Omental fat pad (tissue), 4 donors: ENCODE data around the gene PSG3. TPM values are rescaled to one million over a fixed set of nuclear protein-coding genes. Genes with fewer than 3 reads are reported as not detected.

Source experiments
- total RNA-seq, 4 donors: library from RNA; depleted of rRNA; stranded (reverse); fragments of >200 nt; gene quantifications; one replicate each; pipeline ENCODE4 v1.1.0, GENCODE V29; 2016

PSG3 gene
- total RNA-seq, 4 donors from 2014 or later: not detected

Other genes with a start within 250 kb of the PSG3 start
- 10 to 100 TPM in 3 of 4 donors, 1 to 10 TPM in 1; 2.4 to 36.9 (median 23.0) TPM for gene CEACAM1, start 212.0 kb downstream of the PSG3 start, total RNA-seq
- under 1 TPM in 1 of 4 donors, not detected in 3; 0.79 TPM for gene CEACAM8, start 145.6 kb downstream of the PSG3 start, total RNA-seq
- not detected for gene PSG8, start 25.2 kb upstream of the PSG3 start, total RNA-seq
- gene PSG1, start 139.2 kb upstream of the PSG3 start, total RNA-seq: not detected
- not detected for gene PSG6, start 177.4 kb upstream of the PSG3 start, total RNA-seq
- not detected for gene PSG7, start 196.7 kb upstream of the PSG3 start, total RNA-seq